ENCODE results near the gene UBAC2.
A peak's percentile ranks its signal among the peaks of the same experiment; 100 is the strongest.

The UBAC2 gene

GRCh38 chr13:99303863-99304521, 103.3 kb downstream of the UBAC2 start:
- H3K27me3 Mint-ChIP-seq, result no peaks in the 10 kb centered on the region
- H3K4me3 Mint-ChIP-seq, result peak overlapping the region; percentile 85
- peaks cover 22% of the 10 kb centered on the region for H3K36me3 Mint-ChIP-seq
- H3K4me1 Mint-ChIP-seq (ENCODE audit: low read depth), result peaks cover 86% of the 10 kb centered on the region
- peak overlapping the region; percentile 89 for H3K27ac Mint-ChIP-seq
- no peaks in the 10 kb centered on the region for H3K9me3 Mint-ChIP-seq (ENCODE audit: low read depth)

DNA sequence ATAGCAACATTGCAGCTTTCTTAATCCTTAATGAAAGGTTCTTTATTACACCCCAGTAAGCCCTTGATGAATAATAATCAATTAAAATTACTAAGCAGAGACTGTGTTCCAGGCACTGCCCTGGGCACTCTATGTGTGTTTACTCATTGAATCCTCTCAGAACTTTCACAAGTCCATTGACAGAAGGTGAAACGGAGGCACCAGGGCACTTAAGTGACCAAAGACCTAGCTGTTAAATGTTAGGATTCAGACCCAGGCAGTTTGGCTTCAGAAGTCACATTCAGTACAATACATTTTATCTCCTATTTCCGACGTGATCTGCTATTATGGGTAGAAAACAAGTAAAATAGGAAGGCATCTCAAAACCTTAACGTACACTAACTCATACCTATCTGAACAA, 103.9 kb downstream of the UBAC2 start:
- Mint-ChIP-seq H3K4me3 (peak overlapping the region; percentile 85), H3K27me3 (no peaks in the 10 kb centered on the region), H3K9me3 (ENCODE audit: low read depth) (no peaks in the 10 kb centered on the region), H3K4me1 (ENCODE audit: low read depth) (peaks cover 86% of the 10 kb centered on the region), H3K27ac (peak overlapping the region; percentile 89), H3K36me3 (peaks cover 19% of the 10 kb centered on the region)

GRCh38 chr13:99305158-99305557, 104.5 kb downstream of the UBAC2 start:
- H3K4me1 Mint-ChIP-seq (ENCODE audit: low read depth), result peaks cover 86% of the 10 kb centered on the region
- peak overlapping the region; percentile 75 for H3K27ac Mint-ChIP-seq
- H3K9me3 Mint-ChIP-seq (ENCODE audit: low read depth), result no peaks in the 10 kb centered on the region
- H3K36me3 Mint-ChIP-seq, result peaks cover 19% of the 10 kb centered on the region
- H3K27me3 Mint-ChIP-seq, result no peaks in the 10 kb centered on the region
- peak overlapping the region; percentile 85 for H3K4me3 Mint-ChIP-seq

- H3K27me3 Mint-ChIP-seq, result no peaks in the 10 kb centered on the region
- H3K36me3 Mint-ChIP-seq, result peaks cover 19% of the 10 kb centered on the region
- peaks cover 86% of the 10 kb centered on the region for H3K4me1 Mint-ChIP-seq (ENCODE audit: low read depth)
- H3K9me3 Mint-ChIP-seq (ENCODE audit: low read depth), result no peaks in the 10 kb centered on the region
- H3K27ac Mint-ChIP-seq, result peak overlapping the region; percentile 95
- H3K4me3 Mint-ChIP-seq, result peak overlapping the region; percentile 85
These were observed 104.9 kb downstream of the UBAC2 start for GRCh38 chr13:99305566-99305965.

DNA sequence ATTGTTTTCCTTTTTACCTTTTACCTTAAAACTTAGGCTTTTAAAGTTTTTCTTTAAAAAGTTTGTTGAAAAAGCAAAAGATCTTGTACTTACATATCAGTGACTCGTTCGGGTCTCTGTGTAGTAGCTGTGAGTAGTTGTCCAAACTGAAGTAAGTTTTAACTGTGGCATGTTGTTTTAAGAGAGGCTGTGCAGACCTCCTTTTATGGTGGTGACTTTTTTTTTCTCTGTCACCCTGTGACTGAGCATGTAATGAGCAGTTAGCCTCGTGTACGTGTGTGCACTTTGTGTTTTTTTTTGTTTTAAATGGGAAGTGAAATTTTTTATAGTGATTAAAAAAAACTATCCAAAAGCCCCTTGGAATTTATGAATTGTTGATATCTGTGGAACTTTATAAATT, 106.6 kb downstream of the UBAC2 start, which contains the start of gene GPR183:
TSS of gene GPR183 (minus strand) at position 153 of the 400 bp plus-strand sequence. CDS start 11,254 bp downstream, outside the sequence.
- H3K9me3 Mint-ChIP-seq (ENCODE audit: low read depth), result no peaks in the 10 kb centered on the region
- peaks cover 22% of the 10 kb centered on the region for H3K36me3 Mint-ChIP-seq
- peaks cover 93% of the 10 kb centered on the region for H3K4me1 Mint-ChIP-seq (ENCODE audit: low read depth)
- no peaks in the 10 kb centered on the region for H3K27me3 Mint-ChIP-seq
- peak within 1 kb of the TSS; percentile 85 for H3K4me3 Mint-ChIP-seq
- peak within 1 kb of the TSS; percentile 95 for H3K27ac Mint-ChIP-seq

DNA sequence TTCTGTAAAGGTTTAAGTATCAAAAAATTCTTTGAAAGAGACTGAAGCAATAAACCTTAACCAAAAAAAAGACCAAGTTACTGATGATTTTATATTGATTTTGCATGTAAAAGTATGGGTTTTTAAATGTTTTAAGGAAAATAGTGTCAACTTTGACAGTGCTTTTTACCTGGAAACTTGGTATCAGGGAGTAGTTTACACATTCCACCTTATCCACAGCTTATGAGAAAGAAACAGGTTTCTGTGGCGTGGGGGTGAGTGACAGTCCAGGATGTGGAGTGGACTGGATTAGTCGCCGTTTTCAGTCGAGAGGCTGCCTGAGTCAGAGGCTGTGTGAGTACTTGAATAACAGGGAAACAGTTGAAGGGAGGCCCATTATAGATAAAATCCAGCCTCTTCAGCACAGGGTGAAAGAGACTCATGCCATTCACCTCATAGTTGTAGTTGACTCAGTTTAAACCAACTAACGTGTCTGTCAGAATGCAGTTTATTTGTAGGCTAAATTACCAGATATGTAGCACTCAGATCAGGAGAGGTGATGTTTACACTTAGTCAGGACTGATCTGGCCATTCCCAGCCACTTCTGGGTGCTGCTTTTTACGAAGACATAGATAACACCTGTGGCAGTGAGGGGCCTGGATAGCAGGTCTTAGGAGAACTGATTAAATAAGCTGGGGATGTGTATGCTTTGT, 107.1 kb downstream of the UBAC2 start:
- Mint-ChIP-seq H3K27ac (peak overlapping the region; percentile 95), H3K4me3 (peak overlapping the region; percentile 85), H3K36me3 (peaks cover 26% of the 10 kb centered on the region), H3K4me1 (ENCODE audit: low read depth) (peaks cover 93% of the 10 kb centered on the region), H3K9me3 (ENCODE audit: low read depth) (no peaks in the 10 kb centered on the region), H3K27me3 (no peaks in the 10 kb centered on the region)

- Mint-ChIP-seq H3K9me3 (ENCODE audit: low read depth) (no peaks in the 10 kb centered on the region), H3K27me3 (no peaks in the 10 kb centered on the region), H3K27ac (peak overlapping the region; percentile 95), H3K4me1 (ENCODE audit: low read depth) (peaks cover 93% of the 10 kb centered on the region), H3K36me3 (peaks cover 26% of the 10 kb centered on the region), H3K4me3 (peak overlapping the region; percentile 85)
These were observed 107.9 kb downstream of the UBAC2 start for GRCh38 chr13:99308471-99309087.

GRCh38 chr13:99310382-99311031, 109.9 kb downstream of the UBAC2 start:
- peaks cover 95% of the 10 kb centered on the region for H3K4me1 Mint-ChIP-seq (ENCODE audit: low read depth)
- peaks cover 28% of the 10 kb centered on the region for H3K36me3 Mint-ChIP-seq
- no peaks in the 10 kb centered on the region for H3K27me3 Mint-ChIP-seq
- peak overlapping the region; percentile 74 for H3K4me3 Mint-ChIP-seq
- peak overlapping the region; percentile 98 for H3K27ac Mint-ChIP-seq
- no peaks in the 10 kb centered on the region for H3K9me3 Mint-ChIP-seq (ENCODE audit: low read depth)

- peak overlapping the region; percentile 98 for H3K27ac Mint-ChIP-seq
- H3K4me1 Mint-ChIP-seq (ENCODE audit: low read depth), result peaks cover 94% of the 10 kb centered on the region
- H3K27me3 Mint-ChIP-seq, result no peaks in the 10 kb centered on the region
- no peaks in the 10 kb centered on the region for H3K9me3 Mint-ChIP-seq (ENCODE audit: low read depth)
- peak overlapping the region; percentile 74 for H3K4me3 Mint-ChIP-seq
- peaks cover 24% of the 10 kb centered on the region for H3K36me3 Mint-ChIP-seq
These were observed 110.5 kb downstream of the UBAC2 start for GRCh38 chr13:99311137-99311536.

- H3K36me3 Mint-ChIP-seq, result peaks cover 27% of the 10 kb centered on the region
- no peaks in the 10 kb centered on the region for H3K27me3 Mint-ChIP-seq
- peaks cover 94% of the 10 kb centered on the region for H3K4me1 Mint-ChIP-seq (ENCODE audit: low read depth)
- H3K4me3 Mint-ChIP-seq, result peak overlapping the region; percentile 70
- H3K27ac Mint-ChIP-seq, result peak overlapping the region; percentile 98
- H3K9me3 Mint-ChIP-seq (ENCODE audit: low read depth), result no peaks in the 10 kb centered on the region
These were observed 111.3 kb downstream of the UBAC2 start for GRCh38 chr13:99311748-99312492.

- Mint-ChIP-seq H3K4me1 (ENCODE audit: low read depth) (peaks cover 94% of the 10 kb centered on the region), H3K36me3 (peaks cover 32% of the 10 kb centered on the region), H3K4me3 (peak overlapping the region; percentile 70), H3K9me3 (ENCODE audit: low read depth) (no peaks in the 10 kb centered on the region), H3K27ac (peak overlapping the region; percentile 98), H3K27me3 (no peaks in the 10 kb centered on the region)
These were observed 111.8 kb downstream of the UBAC2 start for GRCh38 chr13:99312493-99312883.

GRCh38 chr13:99313501-99313900, 112.8 kb downstream of the UBAC2 start:
- H3K36me3 Mint-ChIP-seq, result peaks cover 27% of the 10 kb centered on the region
- peaks cover 87% of the 10 kb centered on the region for H3K4me1 Mint-ChIP-seq (ENCODE audit: low read depth)

GRCh38 chr13:99313941-99314340, 113.3 kb downstream of the UBAC2 start:
- peaks cover 24% of the 10 kb centered on the region for H3K36me3 Mint-ChIP-seq
- H3K9me3 Mint-ChIP-seq (ENCODE audit: low read depth), result no peaks in the 10 kb centered on the region
- H3K27ac Mint-ChIP-seq, result peak overlapping the region; percentile 98
- no peaks in the 10 kb centered on the region for H3K27me3 Mint-ChIP-seq
- H3K4me3 Mint-ChIP-seq, result peak overlapping the region; percentile 75
- H3K4me1 Mint-ChIP-seq (ENCODE audit: low read depth), result peaks cover 85% of the 10 kb centered on the region

More at GRCh38 chr13:99313501-99313900, 112.8 kb downstream of the UBAC2 start:
- Mint-ChIP-seq H3K27me3 (no peaks in the 10 kb centered on the region), H3K27ac (peak overlapping the region; percentile 98), H3K9me3 (ENCODE audit: low read depth) (no peaks in the 10 kb centered on the region), H3K4me3 (peak overlapping the region; percentile 40)

GRCh38 chr13:99314640-99315176, 114.1 kb downstream of the UBAC2 start:
- Mint-ChIP-seq H3K27me3 (no peaks in the 10 kb centered on the region), H3K27ac (peak overlapping the region; percentile 98), H3K36me3 (peaks cover 28% of the 10 kb centered on the region), H3K4me3 (peak overlapping the region; percentile 75), H3K9me3 (ENCODE audit: low read depth) (no peaks in the 10 kb centered on the region), H3K4me1 (ENCODE audit: low read depth) (peaks cover 85% of the 10 kb centered on the region)
